ENCODE measurements around the gene SIDT1. TPM values are rescaled to one million over a fixed set of nuclear protein-coding genes. Genes with fewer than 3 reads are reported as not detected.

SIDT1 gene
- polyA plus RNA-seq: 47.5 TPM

GRCh38 chr3:113531826-113532697 lies at the start of gene SIDT1:
SIDT1 (plus strand) TSS chr3:113532555; CDS start chr3:113533022, 467 bp downstream.
- peak within 1 kb of the TSS; percentile 98 to 99 (median 99) for H3K27ac Mint-ChIP-seq
- peaks cover 3% of the 10 kb centered on the region for H3K36me3 Mint-ChIP-seq
- H3K27me3 Mint-ChIP-seq: no peaks in the 10 kb centered on the region

GRCh38 chr3:113485161-113485609 lies 47.2 kb upstream of the SIDT1 start:
- peaks cover 2 to 6% (median 5%) of the 10 kb centered on the region in 3 donors for H3K4me1 Mint-ChIP-seq
- H3K36me3 Mint-ChIP-seq: peaks cover 6% of the 10 kb centered on the region
- no peaks in the 10 kb centered on the region for H3K9me3 Mint-ChIP-seq
- H3K27me3 Mint-ChIP-seq: no peaks in the 10 kb centered on the region
- no peak overlapping the region for H3K27ac Mint-ChIP-seq
- peak overlapping the region in 1 of 4 donors; percentile 51 for H3K4me3 Mint-ChIP-seq

More at GRCh38 chr3:113531826-113532697, at the start of gene SIDT1:
- Mint-ChIP-seq H3K4me3 (peak within 1 kb of the TSS; percentile 97 to 100 (median 98)), H3K9me3 (no peaks in the 10 kb centered on the region), H3K4me1 (peaks cover 36 to 40% (median 38%) of the 10 kb centered on the region in 3 donors)

GRCh38 chr3:113495035-113495434 lies 37.3 kb upstream of the SIDT1 start:
- H3K4me3 Mint-ChIP-seq: no peak overlapping the region
- H3K27me3 Mint-ChIP-seq: no peaks in the 10 kb centered on the region
- no peak overlapping the region for H3K27ac Mint-ChIP-seq
- H3K36me3 Mint-ChIP-seq: peaks cover 6% of the 10 kb centered on the region
- no peaks in the 10 kb centered on the region for H3K9me3 Mint-ChIP-seq
- H3K4me1 Mint-ChIP-seq: peaks cover 0 to 2% (median 0%) of the 10 kb centered on the region in 3 donors

GRCh38 chr3:113496924-113497323 lies 35.4 kb upstream of the SIDT1 start:
- H3K36me3 Mint-ChIP-seq: peaks cover 4% of the 10 kb centered on the region
- H3K27ac Mint-ChIP-seq: no peak overlapping the region

GRCh38 chr3:113498221-113499005 lies 33.9 kb upstream of the SIDT1 start:
- peaks cover 6% of the 10 kb centered on the region for H3K36me3 Mint-ChIP-seq
- H3K9me3 Mint-ChIP-seq: no peaks in the 10 kb centered on the region
- H3K27me3 Mint-ChIP-seq: no peaks in the 10 kb centered on the region
- H3K4me3 Mint-ChIP-seq: no peak overlapping the region
- peaks cover 0 to 4% (median 2%) of the 10 kb centered on the region in 3 donors for H3K4me1 Mint-ChIP-seq
- no peak overlapping the region for H3K27ac Mint-ChIP-seq

More at GRCh38 chr3:113496924-113497323, 35.4 kb upstream of the SIDT1 start:
- peaks cover 0 to 2% (median 2%) of the 10 kb centered on the region in 3 donors for H3K4me1 Mint-ChIP-seq
- H3K4me3 Mint-ChIP-seq: no peak overlapping the region
- no peaks in the 10 kb centered on the region for H3K9me3 Mint-ChIP-seq
- no peaks in the 10 kb centered on the region for H3K27me3 Mint-ChIP-seq

GRCh38 chr3:113499081-113499480 lies 33.3 kb upstream of the SIDT1 start:
- Mint-ChIP-seq H3K36me3 (peaks cover 6% of the 10 kb centered on the region), H3K9me3 (no peaks in the 10 kb centered on the region), H3K4me1 (peaks cover 0 to 4% (median 2%) of the 10 kb centered on the region in 3 donors), H3K27me3 (no peaks in the 10 kb centered on the region), H3K4me3 (no peak overlapping the region), H3K27ac (no peak overlapping the region)

- Mint-ChIP-seq H3K27ac (no peak overlapping the region), H3K27me3 (no peaks in the 10 kb centered on the region), H3K9me3 (no peaks in the 10 kb centered on the region), H3K4me1 (peaks cover 0 to 2% (median 1%) of the 10 kb centered on the region in 3 donors), H3K36me3 (peaks cover 9% of the 10 kb centered on the region), H3K4me3 (no peak overlapping the region)
These were observed 30.8 kb upstream of the SIDT1 start for GRCh38 chr3:113501597-113501996.

- H3K27me3 Mint-ChIP-seq: no peaks in the 10 kb centered on the region
- no peaks in the 10 kb centered on the region for H3K9me3 Mint-ChIP-seq
- H3K4me1 Mint-ChIP-seq: peaks cover 0 to 7% (median 1%) of the 10 kb centered on the region in 3 donors
- H3K27ac Mint-ChIP-seq: no peak overlapping the region
- no peak overlapping the region for H3K4me3 Mint-ChIP-seq
- H3K36me3 Mint-ChIP-seq: peaks cover 8% of the 10 kb centered on the region
These were observed 26.5 kb upstream of the SIDT1 start for GRCh38 chr3:113505867-113506266.

- Mint-ChIP-seq H3K4me3 (no peak overlapping the region), H3K9me3 (no peaks in the 10 kb centered on the region), H3K36me3 (peaks cover 5% of the 10 kb centered on the region), H3K27me3 (no peaks in the 10 kb centered on the region), H3K4me1 (peaks cover 0 to 5% (median under 1%) of the 10 kb centered on the region in 3 donors), H3K27ac (no peak overlapping the region)
These were observed 24.8 kb upstream of the SIDT1 start for GRCh38 chr3:113507501-113508067.

GRCh38 chr3:113508966-113509365 lies 23.4 kb upstream of the SIDT1 start:
- H3K4me3 Mint-ChIP-seq: no peak overlapping the region
- no peaks in the 10 kb centered on the region for H3K9me3 Mint-ChIP-seq
- no peaks in the 10 kb centered on the region for H3K27me3 Mint-ChIP-seq
- peaks cover 5% of the 10 kb centered on the region for H3K36me3 Mint-ChIP-seq
- H3K27ac Mint-ChIP-seq: no peak overlapping the region
- peaks cover 0 to 5% (median 0%) of the 10 kb centered on the region in 3 donors for H3K4me1 Mint-ChIP-seq

GRCh38 chr3:113514265-113514769 lies 18.0 kb upstream of the SIDT1 start:
- H3K4me3 Mint-ChIP-seq: no peak overlapping the region
- H3K4me1 Mint-ChIP-seq: peaks cover 4 to 10% (median 9%) of the 10 kb centered on the region in 3 donors
- H3K36me3 Mint-ChIP-seq: peaks cover 3% of the 10 kb centered on the region
- H3K27me3 Mint-ChIP-seq: peaks cover 7% of the 10 kb centered on the region
- H3K27ac Mint-ChIP-seq: no peak overlapping the region
- no peaks in the 10 kb centered on the region for H3K9me3 Mint-ChIP-seq

- no peak overlapping the region for H3K4me3 Mint-ChIP-seq
- peaks cover 4 to 9% (median 8%) of the 10 kb centered on the region in 3 donors for H3K4me1 Mint-ChIP-seq
- H3K27me3 Mint-ChIP-seq: peaks cover 7% of the 10 kb centered on the region
- no peaks in the 10 kb centered on the region for H3K36me3 Mint-ChIP-seq
- H3K27ac Mint-ChIP-seq: no peak overlapping the region
- no peaks in the 10 kb centered on the region for H3K9me3 Mint-ChIP-seq
These were observed 16.2 kb upstream of the SIDT1 start for GRCh38 chr3:113516115-113516505.

- Mint-ChIP-seq H3K9me3 (no peaks in the 10 kb centered on the region), H3K4me1 (peaks cover 0 to under 1% (median 0%) of the 10 kb centered on the region in 3 donors), H3K27me3 (peaks cover 8% of the 10 kb centered on the region), H3K27ac (peak overlapping the region in 1 of 3 donors; percentile 10), H3K4me3 (no peak overlapping the region), H3K36me3 (peaks cover 2% of the 10 kb centered on the region)
These were observed 10.4 kb upstream of the SIDT1 start for GRCh38 chr3:113521981-113522380.

GRCh38 chr3:113523241-113523640 lies 9.1 kb upstream of the SIDT1 start:
- Mint-ChIP-seq H3K27ac (no peak overlapping the region), H3K27me3 (peaks cover 3% of the 10 kb centered on the region), H3K4me1 (peaks cover 0 to 3% (median 0%) of the 10 kb centered on the region in 3 donors), H3K36me3 (peaks cover 2% of the 10 kb centered on the region), H3K4me3 (no peak overlapping the region), H3K9me3 (no peaks in the 10 kb centered on the region)

Measured in IgD-negative memory B cell (primary cell).